ENCODE data around the gene CUL4B.
"Not testable (repeated sequence)": the region's sequence is repeated elsewhere in the genome, so short reads cannot be mapped to it uniquely, and the experiment has no call there.

Gene CUL4B

GRCh38 chrX:120517936-120518335 is 42.8 kb downstream of the CUL4B start:
- no peak for DNase-seq

- DNase-seq: peak in 1 of 2 donors; percentile 1
Measured at GRCh38 chrX:120514236-120514635, 46.5 kb downstream of the CUL4B start.

- DNase-seq: no peak
Measured at GRCh38 chrX:120512627-120513026, 48.1 kb downstream of the CUL4B start.

DNA sequence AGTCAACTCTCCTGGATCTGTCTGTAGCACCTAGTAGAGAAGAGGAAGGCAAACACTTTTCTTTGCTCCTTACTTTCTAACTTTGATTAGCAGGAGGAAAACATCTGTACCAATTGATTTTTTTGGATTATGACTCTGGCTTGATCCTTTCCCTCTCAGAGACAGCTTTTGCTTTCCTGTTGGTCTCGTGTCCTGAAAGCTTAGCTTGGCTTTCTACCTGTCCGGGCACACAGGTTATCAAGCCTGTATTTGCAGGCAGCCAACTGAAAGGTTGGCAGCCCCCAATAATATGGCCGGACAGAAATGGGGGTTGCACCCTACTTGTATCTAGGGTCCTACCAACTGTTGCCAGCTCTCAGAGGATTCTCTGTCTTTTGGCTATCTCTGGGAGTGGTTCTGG is 48.5 kb downstream of the CUL4B start:
- DNase-seq: no peak

DNA sequence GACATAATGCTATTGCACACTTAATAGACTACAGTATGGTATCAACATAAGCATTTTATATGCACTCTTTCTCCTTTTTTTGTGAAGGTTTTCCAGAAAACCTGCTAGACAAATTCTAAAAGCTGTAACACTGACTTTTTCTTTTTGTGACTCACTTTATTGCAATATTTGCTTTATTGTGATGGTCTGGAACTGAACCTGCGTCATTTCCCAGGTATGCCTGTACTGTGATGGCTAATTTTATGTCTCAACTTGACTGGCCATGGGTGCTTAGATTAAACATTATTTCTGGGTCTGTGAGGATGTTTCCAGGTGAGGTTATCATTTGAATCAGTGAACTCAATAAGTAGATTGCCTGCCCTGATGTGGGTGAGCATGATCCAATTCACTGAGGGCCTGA is 56.2 kb downstream of the CUL4B start:
- DNase-seq: no peak

- no peak for DNase-seq
Measured at GRCh38 chrX:120499301-120500072, 61.3 kb downstream of the CUL4B start.

- DNase-seq: not testable (repeated sequence)
Measured at GRCh38 chrX:120490119-120490518, 70.6 kb downstream of the CUL4B start.

DNA sequence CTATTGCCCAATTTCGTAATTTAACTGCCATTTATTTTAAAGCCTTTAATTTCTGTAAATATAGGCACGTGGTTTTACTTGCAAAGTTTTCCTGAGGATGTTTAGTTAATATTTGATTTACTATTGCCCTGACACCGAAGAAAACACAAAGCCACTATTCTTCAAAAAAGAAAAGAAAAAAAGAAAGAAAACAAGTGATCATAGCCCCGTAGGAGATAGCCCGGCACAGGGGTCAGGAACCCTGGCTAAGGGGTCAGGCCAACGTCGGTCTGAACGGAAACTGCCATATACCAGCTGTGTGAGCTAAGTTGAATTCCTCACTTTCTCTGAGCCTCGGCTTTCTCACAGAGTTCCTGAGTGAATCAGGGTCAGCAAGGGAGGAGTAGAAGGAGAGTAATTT is 74.0 kb downstream of the CUL4B start:
- DNase-seq: no peak

DNA sequence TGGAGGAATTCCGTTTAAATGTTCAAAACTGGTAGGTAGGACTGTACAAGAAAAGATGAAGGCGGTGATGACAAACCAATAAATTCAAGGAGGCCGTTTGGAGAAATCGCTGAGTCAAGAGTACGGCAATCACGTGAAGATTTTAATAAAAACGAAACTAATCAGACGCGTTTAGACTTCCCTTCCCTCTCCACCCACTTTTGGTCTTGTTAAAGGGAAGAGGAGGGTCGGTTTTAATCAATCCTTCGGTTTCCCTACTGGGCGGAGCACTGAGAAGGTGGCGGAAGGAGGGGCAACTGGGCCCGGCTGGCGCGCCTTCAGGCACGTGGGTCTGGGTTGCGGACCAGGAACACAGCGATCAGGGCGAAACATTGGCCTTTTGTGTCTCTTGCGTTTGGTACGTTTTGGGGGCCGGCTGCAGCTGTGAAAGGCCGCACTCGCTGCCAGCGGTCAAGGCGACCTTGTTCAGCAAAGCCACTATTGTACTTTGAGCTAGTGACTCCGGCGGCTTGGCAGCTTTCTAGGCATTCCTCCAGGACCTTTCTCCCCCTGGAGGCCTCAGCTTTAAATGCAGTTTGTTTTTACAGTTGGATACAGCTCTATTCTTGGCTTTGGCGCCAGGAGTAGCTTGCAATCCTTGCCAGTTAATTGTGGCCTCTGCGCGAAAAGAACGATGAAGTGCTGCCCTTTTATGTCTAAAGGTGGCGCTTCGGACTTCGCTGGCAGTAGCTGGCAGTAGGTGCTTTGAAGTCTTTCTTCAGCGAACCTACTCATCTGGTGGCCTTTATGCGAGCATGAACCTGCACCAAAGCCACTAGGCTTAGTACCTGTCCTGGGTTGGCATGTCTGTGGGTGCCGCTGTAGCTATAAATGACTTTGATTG is 74.9 kb downstream of the CUL4B start:
- DNase-seq: peak; percentile 49 to 66

- DNase-seq: no peak
Measured at GRCh38 chrX:120485315-120485637, 75.5 kb downstream of the CUL4B start.

GRCh38 chrX:120477453-120477852 is 83.3 kb downstream of the CUL4B start:
- DNase-seq: no peak

DNA sequence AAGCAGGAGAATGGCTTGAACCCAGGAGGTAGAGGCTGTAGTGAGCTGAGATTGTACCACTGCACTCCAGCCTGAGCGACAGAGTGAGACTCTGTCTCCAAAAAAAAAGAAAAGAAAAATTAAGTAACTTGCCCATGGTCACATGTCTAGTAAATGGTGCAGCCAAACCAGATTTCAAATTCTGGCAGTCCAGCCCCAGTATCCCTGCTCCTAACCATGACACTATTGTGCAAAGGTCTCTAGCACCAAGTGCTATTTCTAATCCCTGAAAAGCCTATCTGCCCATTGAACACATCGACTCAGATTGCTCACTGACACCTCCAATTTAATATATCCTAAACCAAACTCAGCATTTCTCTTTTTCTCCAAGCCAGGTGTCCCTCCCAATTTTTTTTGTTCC is 84.0 kb downstream of the CUL4B start:
- DNase-seq: no peak

GRCh38 chrX:120475447-120475846 is 85.3 kb downstream of the CUL4B start:
- peak in 1 of 2 donors; percentile 50 for DNase-seq

All from CD4-positive, alpha-beta T cell treated with Interleukin-1 beta for 1 hour (primary cell).